ENCODE measurements around the gene PHF19. TPM values are rescaled to one million over a fixed set of nuclear protein-coding genes. Genes with fewer than 3 reads are reported as not detected.

The PHF19 gene
- total and polyA plus RNA-seq, 2 experiments from 2014 or later = 17.1 to 28.2 TPM

- no peak overlapping the region for H3K27ac ChIP-seq
- peaks cover 9% of the 10 kb centered on the region for H3K4me1 ChIP-seq (ENCODE audit: insufficient read depth)
- no peak overlapping the region for H2AFZ ChIP-seq
- no peak overlapping the region for H3K4me2 ChIP-seq (ENCODE audit: unreplicated experiment)
- H3K79me2 ChIP-seq (ENCODE audit: insufficient read depth) = no peaks in the 10 kb centered on the region
- H3K4me3 ChIP-seq = no peak overlapping the region
- H3K36me3 ChIP-seq (ENCODE audit: low read depth) = no peaks in the 10 kb centered on the region
- WGBS, 2 experiments (ENCODE audit: low coverage in 1 of 2, low lambda C conversion rate in 2 of 2, missing lambda C conversion rate in 2 of 2) = 61 to 62% methylated on average over 3 of the region's 3 CpGs
- no peaks in the 10 kb centered on the region for H3K9me3 ChIP-seq (ENCODE audit: low read depth)
- H3K9me2 ChIP-seq (ENCODE audit: insufficient read depth) = no peaks in the 10 kb centered on the region
- in situ Hi-C loops (cut with MboI) = no loop called here
- no peaks in the 10 kb centered on the region for H3K27me3 ChIP-seq (replicated peaks; ENCODE audit: insufficient read depth)
- TF ChIP-seq EZH2phosphoT487 (IDR thresholded peaks at IDR 0.05; ENCODE audit: insufficient read depth, low read depth) (no peak), EZH2 (IDR thresholded peaks at IDR 0.05; ENCODE audit: insufficient read depth, poor library complexity, severe bottlenecking) (no peak)
- no peaks in the 10 kb centered on the region for H4K20me1 ChIP-seq (ENCODE audit: insufficient read depth)
- H3K9ac ChIP-seq = no peak overlapping the region
- H3F3A ChIP-seq (ENCODE audit: insufficient read depth) = no peaks in the 10 kb centered on the region
- DNase-seq = no peak
Measured at GRCh38 chr9:120914396-120914795, 37.4 kb upstream of the PHF19 start.

GRCh38 chr9:120913647-120914264, 36.8 kb upstream of the PHF19 start:
- Histone ChIP-seq H3F3A (ENCODE audit: insufficient read depth) (no peaks in the 10 kb centered on the region), H3K9me3 (ENCODE audit: low read depth) (no peaks in the 10 kb centered on the region), H2AFZ (no peak overlapping the region), H4K20me1 (ENCODE audit: insufficient read depth) (no peaks in the 10 kb centered on the region), H3K9ac (no peak overlapping the region), H3K27me3 (replicated peaks; ENCODE audit: insufficient read depth) (no peaks in the 10 kb centered on the region), H3K79me2 (ENCODE audit: insufficient read depth) (no peaks in the 10 kb centered on the region), H3K4me3 (no peak overlapping the region), H3K4me2 (ENCODE audit: unreplicated experiment) (no peak overlapping the region), H3K9me2 (ENCODE audit: insufficient read depth) (no peaks in the 10 kb centered on the region), H3K4me1 (ENCODE audit: insufficient read depth) (peaks cover 3% of the 10 kb centered on the region; the same call in 1 of the 2 replicates), H3K36me3 (ENCODE audit: low read depth) (no peaks in the 10 kb centered on the region), H3K27ac (no peak overlapping the region)
- in situ Hi-C loops (cut with MboI) = no loop called here
- WGBS, 2 experiments (ENCODE audit: low coverage in 1 of 2, low lambda C conversion rate in 2 of 2, missing lambda C conversion rate in 2 of 2) = 86 to 87% methylated on average over 4 of the region's 4 CpGs
- TF ChIP-seq EZH2phosphoT487 (IDR thresholded peaks at IDR 0.05; ENCODE audit: insufficient read depth, low read depth) (no peak), EZH2 (IDR thresholded peaks at IDR 0.05; ENCODE audit: insufficient read depth, poor library complexity, severe bottlenecking) (no peak)
- DNase-seq = peak; percentile 12

- DNase-seq = no peak
- H3K4me2 ChIP-seq (ENCODE audit: unreplicated experiment) = no peak overlapping the region
- H3K9me2 ChIP-seq (ENCODE audit: insufficient read depth) = no peaks in the 10 kb centered on the region
- WGBS, 2 experiments (ENCODE audit: low coverage in 1 of 2, low lambda C conversion rate in 2 of 2, missing lambda C conversion rate in 2 of 2) = 86 to 93% methylated on average over 13 of the region's 13 CpGs
- H3F3A ChIP-seq (ENCODE audit: insufficient read depth) = no peaks in the 10 kb centered on the region
- H3K27ac ChIP-seq = no peak overlapping the region
- no peak for TF ChIP-seq EZH2 (IDR thresholded peaks at IDR 0.05; ENCODE audit: insufficient read depth, poor library complexity, severe bottlenecking)
- no peak for TF ChIP-seq EZH2phosphoT487 (IDR thresholded peaks at IDR 0.05; ENCODE audit: insufficient read depth, low read depth)
- no peaks in the 10 kb centered on the region for H4K20me1 ChIP-seq (ENCODE audit: insufficient read depth)
- no peak overlapping the region for H2AFZ ChIP-seq
- peaks cover 3% of the 10 kb centered on the region; the same call in 1 of the 2 replicates for H3K4me1 ChIP-seq (ENCODE audit: insufficient read depth)
- no peaks in the 10 kb centered on the region for H3K79me2 ChIP-seq (ENCODE audit: insufficient read depth)
- in situ Hi-C loops (cut with MboI) = no loop called here
- no peaks in the 10 kb centered on the region for H3K36me3 ChIP-seq (ENCODE audit: low read depth)
- no peaks in the 10 kb centered on the region for H3K27me3 ChIP-seq (replicated peaks; ENCODE audit: insufficient read depth)
- no peak overlapping the region for H3K9ac ChIP-seq
- no peak overlapping the region for H3K4me3 ChIP-seq
- no peaks in the 10 kb centered on the region for H3K9me3 ChIP-seq (ENCODE audit: low read depth)
Measured at GRCh38 chr9:120912958-120913646, 36.1 kb upstream of the PHF19 start.

- no peaks in the 10 kb centered on the region for H3F3A ChIP-seq (ENCODE audit: insufficient read depth)
- no peaks in the 10 kb centered on the region for H3K9me3 ChIP-seq (ENCODE audit: low read depth)
- no peak overlapping the region for H3K4me2 ChIP-seq (ENCODE audit: unreplicated experiment)
- H4K20me1 ChIP-seq (ENCODE audit: insufficient read depth) = no peaks in the 10 kb centered on the region
- TF ChIP-seq EZH2 (IDR thresholded peaks at IDR 0.05; ENCODE audit: insufficient read depth, poor library complexity, severe bottlenecking) (no peak), EZH2phosphoT487 (IDR thresholded peaks at IDR 0.05; ENCODE audit: insufficient read depth, low read depth) (no peak)
- no peak overlapping the region for H3K27ac ChIP-seq
- H3K79me2 ChIP-seq (ENCODE audit: insufficient read depth) = no peaks in the 10 kb centered on the region
- in situ Hi-C loops (cut with MboI) = no loop called here
- H3K9ac ChIP-seq = no peak overlapping the region
- no peaks in the 10 kb centered on the region for H3K36me3 ChIP-seq (ENCODE audit: low read depth)
- H3K4me3 ChIP-seq = no peak overlapping the region
- H2AFZ ChIP-seq = no peak overlapping the region
- peaks cover 2% of the 10 kb centered on the region; the same call in 1 of the 2 replicates for H3K4me1 ChIP-seq (ENCODE audit: insufficient read depth)
- no peaks in the 10 kb centered on the region for H3K27me3 ChIP-seq (replicated peaks; ENCODE audit: insufficient read depth)
- no peaks in the 10 kb centered on the region for H3K9me2 ChIP-seq (ENCODE audit: insufficient read depth)
- 83 to 84% methylated on average over 9 of the region's 9 CpGs for WGBS, 2 experiments (ENCODE audit: low coverage in 1 of 2, low lambda C conversion rate in 2 of 2, missing lambda C conversion rate in 2 of 2)
- DNase-seq = no peak
Measured at GRCh38 chr9:120911295-120911837, 34.4 kb upstream of the PHF19 start.

Data from GM23248 (cell line).